Mesendoderm (in vitro differentiated cells): Measurements from ENCODE around the gene C11orf65.

Experiments used
- DNase-seq: peaks from one replicate; pipeline ENCODE4 v3.0.0; 2013
- H2AK5ac ChIP-seq: 2 replicates; pipeline ENCODE4 v1.6.1; 2013; ENCODE audit warnings: low read length, inconsistent platforms
- H2BK120ac ChIP-seq: 2 replicates; pipeline ENCODE4 v1.6.1; 2013; ENCODE audit warnings: low read depth, mild to moderate bottlenecking, low read length, moderate library complexity, mixed read lengths
- H2BK15ac ChIP-seq: replicated peaks from 2 replicates; pipeline ENCODE4 v1.6.1; 2013; ENCODE audit warnings: low read depth, mild to moderate bottlenecking, moderate library complexity
- H2BK5ac ChIP-seq: 2 replicates; pipeline ENCODE4 v1.6.1; 2013; ENCODE audit warnings: low read length, inconsistent platforms
- H3K18ac ChIP-seq: 2 replicates; pipeline ENCODE4 v1.6.1; 2013; ENCODE audit warnings: mild to moderate bottlenecking, low read length, mixed read lengths
- H3K23ac ChIP-seq: one replicate; pipeline ENCODE4 v1.6.1; 2013; ENCODE audit warnings: low read length
- H3K27ac ChIP-seq: 2 replicates; pipeline ENCODE4 v1.5.1; 2013; ENCODE audit warnings: low read depth, mild to moderate bottlenecking, inconsistent platforms, low read length, moderate library complexity
- H3K27me3 ChIP-seq: 2 replicates; pipeline ENCODE4 v1.6.1; 2013; ENCODE audit warnings: low read length, control low read depth, mild to moderate bottlenecking, inconsistent platforms; ENCODE audit not compliant: insufficient read depth, poor library complexity
- H3K36me3 ChIP-seq: 2 replicates; pipeline ENCODE4 v1.6.1; 2013; ENCODE audit warnings: low read length, inconsistent platforms; ENCODE audit not compliant: control insufficient read depth, insufficient read depth
- H3K4ac ChIP-seq: one replicate; pipeline ENCODE4 v1.6.1; 2013; ENCODE audit warnings: low read depth, mild to moderate bottlenecking, low read length, moderate library complexity
- H3K4me1 ChIP-seq: 2 replicates; pipeline ENCODE4 v1.6.1; 2013; ENCODE audit warnings: low read depth, low read length, inconsistent platforms; ENCODE audit not compliant: control insufficient read depth
- H3K4me2 ChIP-seq: 2 replicates; pipeline ENCODE4 v1.6.1; 2013; ENCODE audit warnings: low read length
- H3K4me3 ChIP-seq: 2 replicates; pipeline ENCODE4 v1.5.1; 2013; ENCODE audit warnings: mild to moderate bottlenecking, low read length
- H3K56ac ChIP-seq: one replicate; pipeline ENCODE4 v1.6.1; 2013; ENCODE audit warnings: low read length
- H3K79me1 ChIP-seq: 2 replicates; pipeline ENCODE4 v1.6.1; 2013; ENCODE audit warnings: low read length, inconsistent platforms
- H3K79me2 ChIP-seq: 2 replicates; pipeline ENCODE4 v1.6.1; 2013; ENCODE audit warnings: mild to moderate bottlenecking, low read length; ENCODE audit not compliant: control insufficient read depth, insufficient read depth
- H3K9ac ChIP-seq: 2 replicates; pipeline ENCODE4 v1.6.1; 2013; ENCODE audit warnings: low read length, inconsistent platforms
- H4K5ac ChIP-seq: one replicate; pipeline ENCODE4 v1.6.1; 2013; ENCODE audit warnings: low read length
- H4K8ac ChIP-seq: one replicate; pipeline ENCODE4 v1.6.1; 2013; ENCODE audit warnings: low read depth, mild to moderate bottlenecking, control low read depth, low read length, moderate library complexity
- WGBS: extraction: QIAGEN DNeasy Blood & Tissue Kit; methylation state at CpG from one replicate; pipeline ENCODE4 v1.1.7; 2013; ENCODE audit warnings: low lambda C conversion rate, missing lambda C conversion rate; ENCODE audit not compliant: insufficient coverage; ENCODE audit errors: extremely low coverage; 5-methylcytosine and 5-hydroxymethylcytosine counted together

The C11orf65 gene

DNA sequence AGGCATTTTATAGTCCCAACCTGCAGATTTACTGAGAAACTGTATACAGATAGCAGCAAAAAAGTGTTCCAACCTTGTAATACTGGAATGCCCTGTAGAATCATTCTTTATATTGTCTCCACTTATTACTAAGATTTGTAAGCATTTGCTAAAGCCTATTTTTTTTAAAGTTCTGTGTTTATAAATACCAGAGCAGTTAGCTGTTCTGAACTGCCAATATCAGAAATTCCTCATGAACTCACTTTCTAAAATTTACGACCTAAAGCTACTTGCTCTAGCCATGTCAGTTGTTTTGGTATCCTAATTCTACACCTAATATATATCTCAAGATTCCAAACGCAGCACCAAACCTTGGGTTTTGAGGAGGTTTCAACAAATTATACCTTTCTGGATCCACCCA lies 103.2 kb downstream of the C11orf65 start:
- Histone ChIP-seq H3K4ac (no peak overlapping the region), H3K79me2 (no peaks in the 10 kb centered on the region), H2BK5ac (no peak overlapping the region), H3K4me1 (no peaks in the 10 kb centered on the region), H3K9ac (no peak overlapping the region), H3K36me3 (no peaks in the 10 kb centered on the region), H3K56ac (no peak overlapping the region), H3K79me1 (no peaks in the 10 kb centered on the region), H4K8ac (no peak overlapping the region), H2AK5ac (no peak overlapping the region), H3K23ac (no peak overlapping the region), H3K27me3 (no peaks in the 10 kb centered on the region), H4K5ac (no peak overlapping the region), H3K4me3 (no peak overlapping the region), H2BK15ac (no peak overlapping the region), H3K18ac (no peak overlapping the region), H2BK120ac (no peak overlapping the region), H3K4me2 (no peak overlapping the region), H3K27ac (no peak overlapping the region)
- WGBS, result no CpG with 5 or more reads among the region's 2 CpGs
- no peak for DNase-seq

DNA sequence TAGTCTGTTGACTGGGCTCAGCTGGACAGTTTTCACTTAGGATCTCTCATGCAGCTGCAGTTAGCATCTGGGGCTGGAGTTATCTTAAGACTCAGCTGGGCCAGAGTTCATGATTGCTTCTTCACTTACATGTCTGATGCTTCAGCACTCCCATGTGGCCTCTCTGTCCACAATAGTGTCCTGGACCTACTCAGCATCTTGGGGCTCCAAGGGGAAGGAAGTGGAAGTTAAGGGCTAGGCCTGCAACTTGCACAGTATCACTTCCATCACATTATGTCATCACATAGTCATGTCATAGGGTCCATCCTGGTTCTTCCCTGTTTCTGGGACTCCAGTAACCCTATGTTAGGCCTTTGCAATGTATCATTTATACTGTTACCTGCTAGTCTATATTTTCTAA lies 115.9 kb downstream of the C11orf65 start:
- H3K36me3 ChIP-seq, result peaks cover 6% of the 10 kb centered on the region
- H3K18ac ChIP-seq, result no peak overlapping the region
- no peaks in the 10 kb centered on the region for H3K4me1 ChIP-seq
- no peak overlapping the region for H3K27ac ChIP-seq
- no peak overlapping the region for H3K23ac ChIP-seq
- H3K79me1 ChIP-seq, result no peaks in the 10 kb centered on the region
- no peak for DNase-seq
- H3K27me3 ChIP-seq, result no peaks in the 10 kb centered on the region
- no peak overlapping the region for H2BK5ac ChIP-seq
- no peak overlapping the region for H4K8ac ChIP-seq
- no peak overlapping the region for H3K4me3 ChIP-seq
- H3K79me2 ChIP-seq, result no peaks in the 10 kb centered on the region
- H2BK15ac ChIP-seq, result no peak overlapping the region
- no peak overlapping the region for H3K4ac ChIP-seq
- H2AK5ac ChIP-seq, result no peak overlapping the region
- no peak overlapping the region for H3K9ac ChIP-seq
- no peak overlapping the region for H4K5ac ChIP-seq
- no peak overlapping the region for H3K4me2 ChIP-seq
- H2BK120ac ChIP-seq, result no peak overlapping the region
- H3K56ac ChIP-seq, result no peak overlapping the region

DNA sequence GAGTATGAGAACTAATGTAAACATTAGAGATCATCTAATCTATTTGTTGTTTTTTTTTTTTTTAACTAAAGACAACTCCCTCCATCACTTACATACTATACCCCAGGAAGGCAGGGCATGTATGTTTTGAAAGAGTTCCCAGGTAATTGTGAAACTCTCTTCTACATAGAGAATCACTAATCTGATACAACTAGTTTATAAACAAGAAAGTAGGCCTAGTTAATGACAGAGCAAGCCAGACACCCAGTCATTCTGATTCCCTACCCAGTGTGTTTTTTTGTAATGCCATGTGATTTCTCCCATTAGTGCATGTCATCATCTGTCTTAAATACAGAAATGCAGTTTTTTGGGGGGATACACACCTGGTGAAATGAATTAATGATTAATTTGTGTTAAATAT lies 120.9 kb downstream of the C11orf65 start:
- Histone ChIP-seq H3K4me1 (no peaks in the 10 kb centered on the region), H2BK15ac (no peak overlapping the region), H3K56ac (no peak overlapping the region), H2AK5ac (no peak overlapping the region), H3K4me2 (no peak overlapping the region), H4K5ac (no peak overlapping the region), H3K18ac (no peak overlapping the region), H3K36me3 (peaks cover 1% of the 10 kb centered on the region), H3K9ac (no peak overlapping the region), H3K4ac (no peak overlapping the region), H3K79me2 (no peaks in the 10 kb centered on the region), H2BK120ac (no peak overlapping the region), H2BK5ac (no peak overlapping the region), H3K4me3 (no peak overlapping the region), H4K8ac (no peak overlapping the region), H3K23ac (no peak overlapping the region), H3K79me1 (no peaks in the 10 kb centered on the region), H3K27me3 (no peaks in the 10 kb centered on the region), H3K27ac (no peak overlapping the region)
- DNase-seq, result no peak

DNA sequence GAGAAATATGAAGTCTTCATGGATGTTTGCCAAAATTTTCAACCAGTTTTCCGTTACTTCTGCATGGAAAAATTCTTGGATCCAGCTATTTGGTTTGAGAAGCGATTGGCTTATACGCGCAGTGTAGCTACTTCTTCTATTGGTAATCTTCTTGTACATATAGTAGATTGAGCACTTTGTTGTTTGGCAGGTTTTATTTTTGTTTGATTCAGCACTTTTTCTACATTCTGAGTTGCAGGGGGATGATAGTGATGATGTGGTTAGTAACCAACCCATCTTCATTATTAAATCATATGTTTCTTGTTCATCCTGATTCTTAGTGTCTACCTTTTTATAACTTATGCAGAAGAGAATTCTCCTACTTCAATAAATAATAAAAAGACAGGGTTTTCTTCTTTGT lies 121.6 kb downstream of the C11orf65 start:
- Histone ChIP-seq H3K27me3 (no peaks in the 10 kb centered on the region), H3K4me1 (no peaks in the 10 kb centered on the region), H3K4ac (no peak overlapping the region), H3K23ac (no peak overlapping the region), H3K79me2 (no peaks in the 10 kb centered on the region), H2BK120ac (no peak overlapping the region), H3K79me1 (no peaks in the 10 kb centered on the region), H3K36me3 (no peaks in the 10 kb centered on the region), H4K5ac (no peak overlapping the region), H2BK15ac (no peak overlapping the region), H2BK5ac (no peak overlapping the region), H2AK5ac (no peak overlapping the region), H4K8ac (no peak overlapping the region), H3K4me3 (no peak overlapping the region), H3K27ac (no peak overlapping the region), H3K4me2 (no peak overlapping the region), H3K9ac (no peak overlapping the region), H3K56ac (no peak overlapping the region), H3K18ac (no peak overlapping the region)
- DNase-seq, result no peak
- no CpG with 5 or more reads among the region's 4 CpGs for WGBS

DNA sequence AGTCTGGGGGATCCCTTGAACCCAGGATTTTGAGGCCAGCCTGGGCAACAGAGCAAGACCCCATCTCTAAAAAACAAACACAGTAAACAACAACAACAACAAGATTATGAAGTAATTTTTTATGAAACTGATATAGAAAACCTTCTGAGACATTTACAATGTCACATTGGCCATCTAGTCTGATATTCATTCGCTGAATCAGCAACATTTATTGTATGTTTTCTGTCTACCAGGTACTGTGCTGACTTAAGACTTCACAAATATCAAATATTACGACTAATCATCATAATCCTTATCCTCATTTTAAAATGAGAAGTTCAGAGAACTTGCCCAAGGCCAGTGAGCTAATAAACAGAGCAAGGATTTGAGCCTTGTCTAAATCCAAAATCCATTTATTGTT lies 123.6 kb downstream of the C11orf65 start:
- Histone ChIP-seq H3K56ac (no peak overlapping the region), H3K36me3 (no peaks in the 10 kb centered on the region)
- WGBS, result no CpG with 5 or more reads among the region's 2 CpGs

DNA sequence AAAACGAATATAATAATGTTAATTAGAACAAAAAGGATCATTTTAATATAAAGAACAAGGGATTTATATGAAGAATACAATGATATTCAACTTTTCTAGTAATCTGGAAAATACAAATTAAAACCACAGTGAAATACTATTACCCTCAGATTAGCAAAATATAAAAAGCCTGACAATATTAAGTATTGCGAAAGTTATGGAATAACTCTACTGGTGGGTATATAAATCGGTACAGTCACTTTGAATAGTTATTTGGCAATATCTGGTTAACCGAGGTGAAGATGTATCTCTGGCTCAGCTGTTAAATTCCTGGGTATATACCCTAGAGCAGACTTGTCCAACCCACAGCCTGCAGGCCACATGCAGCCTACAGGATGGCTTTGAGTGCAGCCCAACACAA lies 125.7 kb downstream of the C11orf65 start:
- H3K4me1 ChIP-seq, result no peaks in the 10 kb centered on the region
- H3K79me1 ChIP-seq, result no peaks in the 10 kb centered on the region
- H4K5ac ChIP-seq, result no peak overlapping the region
- no peak overlapping the region for H2BK120ac ChIP-seq
- H3K36me3 ChIP-seq, result no peaks in the 10 kb centered on the region
- no peak overlapping the region for H4K8ac ChIP-seq
- no peak overlapping the region for H2BK15ac ChIP-seq
- H3K9ac ChIP-seq, result no peak overlapping the region
- H3K4ac ChIP-seq, result no peak overlapping the region
- H3K27ac ChIP-seq, result no peak overlapping the region
- no peak overlapping the region for H3K23ac ChIP-seq
- no peak overlapping the region for H3K4me3 ChIP-seq
- no CpG with 5 or more reads among the region's 4 CpGs for WGBS
- no peak for DNase-seq
- H3K56ac ChIP-seq, result no peak overlapping the region
- H2AK5ac ChIP-seq, result no peak overlapping the region
- H3K18ac ChIP-seq, result no peak overlapping the region
- H2BK5ac ChIP-seq, result no peak overlapping the region
- H3K79me2 ChIP-seq, result no peaks in the 10 kb centered on the region
- H3K4me2 ChIP-seq, result no peak overlapping the region
- no peaks in the 10 kb centered on the region for H3K27me3 ChIP-seq

More for the DNA sequence above, 123.6 kb downstream of the C11orf65 start:
- H4K8ac ChIP-seq, result no peak overlapping the region
- no peak overlapping the region for H3K23ac ChIP-seq
- H3K79me1 ChIP-seq, result no peaks in the 10 kb centered on the region
- H3K4me2 ChIP-seq, result no peak overlapping the region
- no peak overlapping the region for H2BK120ac ChIP-seq
- DNase-seq, result no peak
- H3K4ac ChIP-seq, result no peak overlapping the region
- H3K27me3 ChIP-seq, result no peaks in the 10 kb centered on the region
- no peak overlapping the region for H3K9ac ChIP-seq
- no peak overlapping the region for H2BK15ac ChIP-seq
- no peaks in the 10 kb centered on the region for H3K79me2 ChIP-seq
- no peak overlapping the region for H3K27ac ChIP-seq
- no peaks in the 10 kb centered on the region for H3K4me1 ChIP-seq
- no peak overlapping the region for H2AK5ac ChIP-seq
- H2BK5ac ChIP-seq, result no peak overlapping the region
- H3K4me3 ChIP-seq, result no peak overlapping the region
- no peak overlapping the region for H4K5ac ChIP-seq
- H3K18ac ChIP-seq, result no peak overlapping the region
